Epithelial cell of esophagus (primary cell): ENCODE measurements around the gene RNF180.
A peak's percentile ranks its signal among the peaks of the same experiment; 100 is the strongest.

Source experiments
- DNase-seq: peaks from one replicate; pipeline ENCODE4 v3.0.0; 2010; ENCODE audit warnings: low read depth
- H3K4me3 ChIP-seq: 2 replicates; pipeline ENCODE4 v1.5.1; 2011; ENCODE audit warnings: mild to moderate bottlenecking, low read length, control low read depth
- CTCF ChIP-seq: IDR thresholded peaks from 2 replicates; pipeline ENCODE4 v1.5.1; 2011; ENCODE audit warnings: low read depth, mild to moderate bottlenecking, low read length, control low read depth, inconsistent platforms; ENCODE audit not compliant: insufficient read depth; ENCODE audit errors: missing control alignments

RNF180 gene

GRCh38 chr5:64298586-64298985, 132.9 kb downstream of the RNF180 start:
- TF ChIP-seq CTCF: no peak
- no peak for DNase-seq
- no peak overlapping the region for H3K4me3 ChIP-seq

GRCh38 chr5:64299805-64300204, 134.2 kb downstream of the RNF180 start:
- peak; percentile 82 for DNase-seq
- no peak overlapping the region for H3K4me3 ChIP-seq
- no peak for TF ChIP-seq CTCF

GRCh38 chr5:64301566-64301965, 135.9 kb downstream of the RNF180 start:
- H3K4me3 ChIP-seq: no peak overlapping the region
- peak; percentile 28 for DNase-seq
- no peak for TF ChIP-seq CTCF

- TF ChIP-seq CTCF: no peak
- no peak overlapping the region for H3K4me3 ChIP-seq
- no peak for DNase-seq
Measured at GRCh38 chr5:64308135-64308534, 142.5 kb downstream of the RNF180 start.

- no peak overlapping the region for H3K4me3 ChIP-seq
- no peak for DNase-seq
- TF ChIP-seq CTCF: no peak
Measured at GRCh38 chr5:64312491-64312890, 146.8 kb downstream of the RNF180 start.

GRCh38 chr5:64315778-64316177, 150.1 kb downstream of the RNF180 start:
- no peak for TF ChIP-seq CTCF
- no peak overlapping the region for H3K4me3 ChIP-seq
- DNase-seq: no peak

- H3K4me3 ChIP-seq: no peak overlapping the region
- no peak for TF ChIP-seq CTCF
- DNase-seq: peak; percentile 50
Measured at GRCh38 chr5:64318175-64318574, 152.5 kb downstream of the RNF180 start.
